Measurements from ENCODE around the gene PBRM1.

DNA sequence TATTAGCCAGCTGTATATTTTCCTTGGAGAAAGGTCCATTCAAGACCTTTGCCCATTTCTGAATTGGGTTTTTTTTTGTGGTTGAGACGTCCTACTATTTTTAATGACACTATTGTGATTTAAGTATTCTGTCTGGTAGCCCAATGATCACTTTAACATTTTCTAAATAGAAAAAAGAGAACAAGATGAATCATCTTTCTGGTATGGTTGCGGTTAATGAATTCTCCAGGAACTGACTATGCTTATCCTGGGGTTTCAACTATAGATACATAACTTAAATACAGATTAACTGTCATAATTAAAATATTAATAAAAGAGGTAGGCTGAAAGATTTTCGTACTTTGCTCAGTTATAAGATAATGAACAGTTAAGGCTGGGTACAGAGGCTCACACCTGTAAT is 51.9 kb downstream of the PBRM1 start:
- TF ChIP-seq, protein P1, sequence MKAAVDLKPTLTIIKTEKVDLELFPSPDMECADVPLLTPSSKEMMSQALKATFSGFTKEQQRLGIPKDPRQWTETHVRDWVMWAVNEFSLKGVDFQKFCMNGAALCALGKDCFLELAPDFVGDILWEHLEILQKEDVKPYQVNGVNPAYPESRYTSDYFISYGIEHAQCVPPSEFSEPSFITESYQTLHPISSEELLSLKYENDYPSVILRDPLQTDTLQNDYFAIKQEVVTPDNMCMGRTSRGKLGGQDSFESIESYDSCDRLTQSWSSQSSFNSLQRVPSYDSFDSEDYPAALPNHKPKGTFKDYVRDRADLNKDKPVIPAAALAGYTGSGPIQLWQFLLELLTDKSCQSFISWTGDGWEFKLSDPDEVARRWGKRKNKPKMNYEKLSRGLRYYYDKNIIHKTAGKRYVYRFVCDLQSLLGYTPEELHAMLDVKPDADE (IDR thresholded peaks at IDR 0.05) = no peak
- TF ChIP-seq, protein P2, sequence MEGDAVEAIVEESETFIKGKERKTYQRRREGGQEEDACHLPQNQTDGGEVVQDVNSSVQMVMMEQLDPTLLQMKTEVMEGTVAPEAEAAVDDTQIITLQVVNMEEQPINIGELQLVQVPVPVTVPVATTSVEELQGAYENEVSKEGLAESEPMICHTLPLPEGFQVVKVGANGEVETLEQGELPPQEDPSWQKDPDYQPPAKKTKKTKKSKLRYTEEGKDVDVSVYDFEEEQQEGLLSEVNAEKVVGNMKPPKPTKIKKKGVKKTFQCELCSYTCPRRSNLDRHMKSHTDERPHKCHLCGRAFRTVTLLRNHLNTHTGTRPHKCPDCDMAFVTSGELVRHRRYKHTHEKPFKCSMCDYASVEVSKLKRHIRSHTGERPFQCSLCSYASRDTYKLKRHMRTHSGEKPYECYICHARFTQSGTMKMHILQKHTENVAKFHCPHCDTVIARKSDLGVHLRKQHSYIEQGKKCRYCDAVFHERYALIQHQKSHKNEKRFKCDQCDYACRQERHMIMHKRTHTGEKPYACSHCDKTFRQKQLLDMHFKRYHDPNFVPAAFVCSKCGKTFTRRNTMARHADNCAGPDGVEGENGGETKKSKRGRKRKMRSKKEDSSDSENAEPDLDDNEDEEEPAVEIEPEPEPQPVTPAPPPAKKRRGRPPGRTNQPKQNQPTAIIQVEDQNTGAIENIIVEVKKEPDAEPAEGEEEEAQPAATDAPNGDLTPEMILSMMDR (conservative IDR thresholded peaks at IDR 0.05; ENCODE audit: low read depth in 2 of 2) = no peak
- TF ChIP-seq JUNB (IDR thresholded peaks at IDR 0.05; ENCODE audit: unreplicated experiment) = no peak

All from GM23338 (cell line).